Measurements from ENCODE around the gene ST3GAL3. TPM values are rescaled to one million over a fixed set of nuclear protein-coding genes. Genes with fewer than 3 reads are reported as not detected.

Gene ST3GAL3, protein sequence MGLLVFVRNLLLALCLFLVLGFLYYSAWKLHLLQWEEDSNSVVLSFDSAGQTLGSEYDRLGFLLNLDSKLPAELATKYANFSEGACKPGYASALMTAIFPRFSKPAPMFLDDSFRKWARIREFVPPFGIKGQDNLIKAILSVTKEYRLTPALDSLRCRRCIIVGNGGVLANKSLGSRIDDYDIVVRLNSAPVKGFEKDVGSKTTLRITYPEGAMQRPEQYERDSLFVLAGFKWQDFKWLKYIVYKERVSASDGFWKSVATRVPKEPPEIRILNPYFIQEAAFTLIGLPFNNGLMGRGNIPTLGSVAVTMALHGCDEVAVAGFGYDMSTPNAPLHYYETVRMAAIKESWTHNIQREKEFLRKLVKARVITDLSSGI
- 9.0 TPM for polyA plus RNA-seq (2013, experiment 1 of 2)
- polyA plus RNA-seq (2013, experiment 2 of 2), result 12.8 TPM

DNA sequence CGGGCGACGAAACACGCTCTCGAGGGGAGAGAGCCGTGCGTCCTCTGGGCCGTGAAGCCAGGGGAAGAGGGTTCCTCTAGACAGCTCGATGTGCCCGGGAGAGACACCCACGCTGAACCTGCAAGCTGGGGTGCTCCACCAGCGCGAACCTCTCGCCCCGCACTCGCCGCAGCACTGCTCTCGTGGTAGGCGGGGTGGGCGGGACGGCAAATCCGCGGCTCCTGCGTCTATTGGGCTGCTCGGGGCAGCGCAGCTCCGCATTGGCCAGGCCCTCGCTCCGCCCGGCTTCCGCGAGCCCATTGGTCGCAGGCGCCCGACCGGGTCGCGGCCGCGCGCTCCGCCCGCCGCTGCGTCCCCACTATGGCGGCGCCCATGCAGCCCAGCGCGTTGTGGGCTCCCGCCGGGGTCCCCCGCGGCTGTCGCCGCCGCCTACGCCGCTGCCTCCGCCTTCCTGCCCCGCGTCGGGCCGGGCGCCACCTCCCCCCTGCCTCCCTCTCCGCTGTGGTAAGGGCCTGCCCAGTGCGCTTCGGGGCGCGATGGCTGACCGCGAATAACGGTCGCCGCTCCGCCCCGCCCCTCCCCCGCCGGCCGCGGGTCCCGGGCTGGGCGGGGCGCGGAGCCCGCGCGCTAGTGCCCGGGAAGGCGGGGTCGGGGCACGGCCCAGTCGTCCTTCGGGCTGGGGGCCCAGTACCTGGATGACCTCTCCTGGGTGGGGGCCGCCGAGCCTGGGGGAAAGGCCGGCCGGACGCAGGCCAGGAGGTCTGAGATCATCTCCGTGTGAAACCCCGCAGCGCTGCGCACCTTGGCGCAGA, at the start of gene ST3GAL3:
TSS of gene ST3GAL3 (plus strand) at position 347 of the 812 bp plus-strand sequence. CDS start 28,727 bp downstream, outside the sequence.
- Histone ChIP-seq H3K36me3 (ENCODE audit: insufficient read depth, low read length) (peaks cover 24% of the 10 kb centered on the region), H3K4me1 (ENCODE audit: insufficient read depth, low read length) (peaks cover 10% of the 10 kb centered on the region), H3K9me3 (ENCODE audit: insufficient read depth, low read depth, low read length) (no peaks in the 10 kb centered on the region), H3K27ac (ENCODE audit: low read depth, low read length) (peak within 1 kb of the TSS; percentile 87), H3K4me3 (ENCODE audit: low read length) (peak within 1 kb of the TSS; percentile 89), H3K9ac (ENCODE audit: low read depth, low read length) (peak within 1 kb of the TSS; percentile 93), H3K27me3 (ENCODE audit: insufficient read depth, low read length) (no peaks in the 10 kb centered on the region)
- WGBS, result under 1% methylated on average over 103 of the region's 103 CpGs

DNA sequence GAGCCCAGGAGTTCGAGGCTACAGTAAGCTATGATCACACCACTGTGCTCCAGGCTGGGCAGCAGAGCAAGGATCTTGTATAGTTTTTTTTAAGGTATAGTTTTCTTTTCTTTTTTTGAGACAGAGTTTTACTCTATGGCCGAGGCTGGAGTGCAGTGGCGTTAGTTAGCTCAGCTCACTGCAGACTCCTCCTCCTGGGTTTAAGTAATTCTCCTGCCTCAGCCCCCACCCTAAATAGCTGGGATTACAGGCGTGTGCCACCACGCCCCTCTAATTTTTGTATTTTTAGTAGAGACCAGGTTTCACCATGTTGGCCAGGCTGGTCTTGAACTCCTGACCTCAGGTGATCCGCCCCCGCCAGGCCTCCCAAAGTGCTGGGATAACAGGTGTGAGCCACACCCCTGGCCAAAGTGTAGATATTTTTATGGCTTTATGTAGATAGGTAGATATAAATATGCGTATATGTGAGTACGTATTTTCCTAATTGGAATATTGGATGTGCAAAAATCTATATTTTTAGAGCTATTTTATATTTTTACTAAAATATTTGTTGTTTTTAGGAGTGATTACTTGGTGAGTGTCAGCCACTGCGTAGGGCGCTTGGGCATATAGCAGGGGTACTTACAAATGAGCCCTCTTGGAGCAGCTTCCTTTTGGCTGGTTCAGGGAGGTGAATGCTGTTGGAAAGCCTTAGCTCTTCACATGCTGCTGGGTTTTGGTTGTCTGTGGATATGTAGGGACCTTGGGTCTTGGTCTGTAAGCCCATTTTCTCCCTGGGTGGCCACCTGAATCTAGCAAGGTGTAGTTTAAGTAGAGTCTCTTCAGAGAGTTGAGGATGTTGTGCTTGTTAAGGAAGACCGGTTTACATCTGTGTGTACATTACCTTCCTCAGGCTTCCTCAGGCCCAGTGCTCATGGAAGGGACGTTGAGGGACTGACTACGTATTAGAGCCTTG, 47.8 kb upstream of the ST3GAL3 start:
- H3K36me3 ChIP-seq (ENCODE audit: insufficient read depth, low read length), result peaks cover 96% of the 10 kb centered on the region
- peaks cover 25% of the 10 kb centered on the region for H3K4me1 ChIP-seq (ENCODE audit: insufficient read depth, low read length)
- 72% methylated on average over 14 of the region's 14 CpGs for WGBS
- peak overlapping the region; percentile 81; the same call in 1 of the 2 replicates for H3K27ac ChIP-seq (ENCODE audit: low read depth, low read length)
- no peaks in the 10 kb centered on the region for H3K27me3 ChIP-seq (ENCODE audit: insufficient read depth, low read length)
- no peak overlapping the region for H3K4me3 ChIP-seq (ENCODE audit: low read length)
- no peaks in the 10 kb centered on the region for H3K9me3 ChIP-seq (ENCODE audit: insufficient read depth, low read depth, low read length)
- H3K9ac ChIP-seq (ENCODE audit: low read depth, low read length), result no peak overlapping the region

DNA sequence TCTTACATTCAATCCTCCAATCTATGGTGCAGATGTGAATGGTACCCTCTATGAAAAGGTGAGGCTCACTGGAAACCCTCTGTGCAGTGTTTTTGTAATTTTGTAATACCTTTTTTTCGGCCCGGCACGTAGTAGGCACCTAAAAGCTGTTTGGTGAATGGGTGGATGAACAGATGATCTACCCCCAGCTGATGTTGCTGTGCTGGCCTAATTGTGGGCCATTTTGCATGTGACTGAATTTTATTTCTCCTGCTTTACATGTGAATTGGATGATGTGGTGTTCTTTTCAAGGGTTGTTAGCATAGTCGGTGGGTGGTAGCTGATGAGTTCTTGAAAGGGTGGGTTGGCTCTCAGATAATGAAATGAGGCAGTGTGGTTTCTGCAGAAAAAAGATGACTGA, 47.0 kb upstream of the ST3GAL3 start:
- H3K36me3 ChIP-seq (ENCODE audit: insufficient read depth, low read length), result peaks cover 96% of the 10 kb centered on the region
- 0 out of 2 replicates have a peak overlapping the region, but pooled peaks have one; percentile 10 for H3K9ac ChIP-seq (ENCODE audit: low read depth, low read length)
- no peaks in the 10 kb centered on the region for H3K27me3 ChIP-seq (ENCODE audit: insufficient read depth, low read length)
- H3K4me1 ChIP-seq (ENCODE audit: insufficient read depth, low read length), result peaks cover 25% of the 10 kb centered on the region
- H3K27ac ChIP-seq (ENCODE audit: low read depth, low read length), result peak overlapping the region; percentile 81; the same call in 1 of the 2 replicates
- 12% methylated on average over 4 of the region's 4 CpGs for WGBS
- H3K4me3 ChIP-seq (ENCODE audit: low read length), result peak overlapping the region; percentile 36
- H3K9me3 ChIP-seq (ENCODE audit: insufficient read depth, low read depth, low read length), result no peaks in the 10 kb centered on the region

DNA sequence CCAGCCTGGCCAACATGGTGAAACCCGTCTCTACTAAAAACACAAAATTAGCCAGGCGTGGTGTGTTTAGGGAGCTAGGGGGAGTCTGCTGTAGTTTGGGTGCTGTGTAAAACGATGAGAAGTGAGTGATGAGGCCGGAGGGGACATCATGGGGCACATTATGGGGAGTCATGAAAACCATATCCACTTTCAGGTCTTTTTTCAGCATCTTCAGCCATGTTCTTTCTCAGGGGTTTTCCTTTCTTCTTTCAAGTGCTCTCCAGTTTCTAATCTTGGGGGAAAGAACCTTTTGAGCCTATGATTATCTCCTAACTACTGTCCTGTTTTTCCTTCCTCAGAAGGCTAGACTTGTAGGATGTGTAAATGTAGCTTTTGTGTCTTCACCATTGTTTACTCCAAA, 43.0 kb upstream of the ST3GAL3 start:
- WGBS, result 91% methylated on average over 4 of the region's 4 CpGs
- H3K9me3 ChIP-seq (ENCODE audit: insufficient read depth, low read depth, low read length), result no peaks in the 10 kb centered on the region
- H3K9ac ChIP-seq (ENCODE audit: low read depth, low read length), result no peak overlapping the region
- no peak overlapping the region for H3K27ac ChIP-seq (ENCODE audit: low read depth, low read length)
- H3K27me3 ChIP-seq (ENCODE audit: insufficient read depth, low read length), result no peaks in the 10 kb centered on the region
- H3K4me1 ChIP-seq (ENCODE audit: insufficient read depth, low read length), result peaks cover 20% of the 10 kb centered on the region
- H3K36me3 ChIP-seq (ENCODE audit: insufficient read depth, low read length), result peaks cover 97% of the 10 kb centered on the region
- H3K4me3 ChIP-seq (ENCODE audit: low read length), result no peak overlapping the region

DNA sequence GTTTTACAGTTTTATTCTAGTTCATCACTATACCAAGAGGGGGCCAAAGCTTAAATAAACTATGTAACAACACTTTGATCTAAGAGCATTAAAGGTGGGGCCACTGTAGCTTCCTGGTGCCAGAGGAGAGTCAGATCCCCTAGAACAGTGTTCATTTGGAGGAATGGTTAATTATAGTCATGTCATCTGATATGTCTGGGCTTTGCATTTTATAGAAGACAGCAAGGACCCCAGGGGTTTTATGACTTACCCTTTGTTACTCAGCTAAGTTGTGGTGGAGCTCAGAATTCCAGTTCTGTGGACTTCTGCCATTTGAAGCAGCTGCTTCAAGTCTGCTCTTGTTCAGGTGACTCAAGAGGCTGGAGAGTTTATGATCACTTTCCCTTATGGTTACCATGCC, 40.7 kb upstream of the ST3GAL3 start:
- H3K9ac ChIP-seq (ENCODE audit: low read depth, low read length), result no peak overlapping the region
- H3K27ac ChIP-seq (ENCODE audit: low read depth, low read length), result no peak overlapping the region
- H3K27me3 ChIP-seq (ENCODE audit: insufficient read depth, low read length), result no peaks in the 10 kb centered on the region
- peaks cover 98% of the 10 kb centered on the region for H3K36me3 ChIP-seq (ENCODE audit: insufficient read depth, low read length)
- H3K9me3 ChIP-seq (ENCODE audit: insufficient read depth, low read depth, low read length), result no peaks in the 10 kb centered on the region
- H3K4me1 ChIP-seq (ENCODE audit: insufficient read depth, low read length), result 0 out of 2 replicates have a peak, but pooled peaks cover 1% of the 10 kb centered on the region
- H3K4me3 ChIP-seq (ENCODE audit: low read length), result no peak overlapping the region

DNA sequence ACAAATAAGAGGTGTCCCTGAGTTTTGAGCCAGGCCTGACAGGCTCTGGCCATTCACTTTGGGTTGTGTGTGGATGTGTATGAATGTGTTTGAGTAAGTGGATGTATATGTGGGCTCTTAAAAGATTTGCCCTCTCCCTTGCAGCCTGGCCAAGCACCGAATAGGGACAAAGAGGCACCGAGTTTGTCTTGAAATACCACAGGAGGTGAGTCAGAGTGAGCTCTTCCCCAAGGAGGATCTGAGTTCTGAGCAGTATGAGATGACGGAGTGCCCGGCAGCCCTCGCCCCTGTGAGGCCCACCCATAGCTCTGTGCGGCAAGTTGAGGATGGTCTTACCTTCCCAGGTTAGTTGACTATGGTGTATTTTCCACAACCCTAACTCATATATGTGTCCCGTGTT, 38.4 kb upstream of the ST3GAL3 start:
- no peaks in the 10 kb centered on the region for H3K4me1 ChIP-seq (ENCODE audit: insufficient read depth, low read length)
- no peak overlapping the region for H3K9ac ChIP-seq (ENCODE audit: low read depth, low read length)

DNA sequence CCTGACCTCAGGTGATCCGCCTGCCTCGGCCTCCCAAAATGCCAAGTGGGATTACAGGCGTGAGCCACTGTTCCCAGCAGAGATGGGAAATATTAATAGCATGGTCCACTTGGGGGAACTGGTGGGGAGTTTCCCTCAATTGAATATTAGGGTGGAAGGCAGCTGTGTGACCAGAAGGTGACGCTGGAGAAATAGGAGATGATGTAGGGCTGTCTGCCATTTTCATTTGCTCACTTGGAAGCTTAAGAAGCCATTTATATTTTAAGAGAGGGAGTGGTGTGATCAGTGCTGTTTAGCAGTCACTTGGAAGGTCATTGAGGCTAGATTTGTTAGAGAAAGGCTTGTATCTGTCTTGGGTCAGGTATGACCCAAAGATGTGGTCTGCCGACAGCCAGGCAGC, 37.5 kb upstream of the ST3GAL3 start:
- no peak overlapping the region for H3K9ac ChIP-seq (ENCODE audit: low read depth, low read length)
- H3K4me1 ChIP-seq (ENCODE audit: insufficient read depth, low read length), result no peaks in the 10 kb centered on the region
- WGBS, result 94% methylated on average over 5 of the region's 5 CpGs
- no peak overlapping the region for H3K4me3 ChIP-seq (ENCODE audit: low read length)
- peaks cover 94% of the 10 kb centered on the region for H3K36me3 ChIP-seq (ENCODE audit: insufficient read depth, low read length)
- H3K27ac ChIP-seq (ENCODE audit: low read depth, low read length), result no peak overlapping the region
- no peaks in the 10 kb centered on the region for H3K9me3 ChIP-seq (ENCODE audit: insufficient read depth, low read depth, low read length)
- no peaks in the 10 kb centered on the region for H3K27me3 ChIP-seq (ENCODE audit: insufficient read depth, low read length)

More for the DNA sequence above, 38.4 kb upstream of the ST3GAL3 start:
- peaks cover 94% of the 10 kb centered on the region for H3K36me3 ChIP-seq (ENCODE audit: insufficient read depth, low read length)
- H3K4me3 ChIP-seq (ENCODE audit: low read length), result no peak overlapping the region
- H3K9me3 ChIP-seq (ENCODE audit: insufficient read depth, low read depth, low read length), result no peaks in the 10 kb centered on the region
- no peak overlapping the region for H3K27ac ChIP-seq (ENCODE audit: low read depth, low read length)
- H3K27me3 ChIP-seq (ENCODE audit: insufficient read depth, low read length), result no peaks in the 10 kb centered on the region
- whole genome bisulfite sequencing, result 95% methylated on average over 7 of the region's 7 CpGs

DNA sequence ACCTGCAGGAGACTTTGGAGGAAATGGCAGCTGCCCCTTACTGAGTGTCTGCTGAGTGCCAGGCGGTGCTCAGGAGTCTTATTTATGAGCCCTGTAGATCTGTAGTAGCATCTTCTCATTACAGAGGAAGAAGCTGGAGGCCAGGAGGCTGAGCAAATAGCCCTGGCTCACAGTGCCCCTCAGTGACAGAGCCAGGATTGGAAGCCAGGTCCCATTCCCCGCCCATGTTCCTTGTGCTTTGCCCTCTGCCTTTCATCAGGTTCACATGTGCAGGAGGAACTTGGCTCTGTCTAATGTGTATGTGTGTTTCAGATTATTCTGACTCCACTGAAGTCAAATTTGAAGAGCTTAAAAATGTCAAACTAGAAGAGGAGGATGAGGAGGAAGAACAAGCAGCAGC, 36.1 kb upstream of the ST3GAL3 start:
- Histone ChIP-seq H3K36me3 (ENCODE audit: insufficient read depth, low read length) (peaks cover 94% of the 10 kb centered on the region), H3K27me3 (ENCODE audit: insufficient read depth, low read length) (no peaks in the 10 kb centered on the region), H3K9me3 (ENCODE audit: insufficient read depth, low read depth, low read length) (no peaks in the 10 kb centered on the region), H3K9ac (ENCODE audit: low read depth, low read length) (no peak overlapping the region), H3K27ac (ENCODE audit: low read depth, low read length) (no peak overlapping the region), H3K4me3 (ENCODE audit: low read length) (no peak overlapping the region), H3K4me1 (ENCODE audit: insufficient read depth, low read length) (no peaks in the 10 kb centered on the region)
- 96% methylated on average over 2 of the region's 2 CpGs for WGBS

DNA sequence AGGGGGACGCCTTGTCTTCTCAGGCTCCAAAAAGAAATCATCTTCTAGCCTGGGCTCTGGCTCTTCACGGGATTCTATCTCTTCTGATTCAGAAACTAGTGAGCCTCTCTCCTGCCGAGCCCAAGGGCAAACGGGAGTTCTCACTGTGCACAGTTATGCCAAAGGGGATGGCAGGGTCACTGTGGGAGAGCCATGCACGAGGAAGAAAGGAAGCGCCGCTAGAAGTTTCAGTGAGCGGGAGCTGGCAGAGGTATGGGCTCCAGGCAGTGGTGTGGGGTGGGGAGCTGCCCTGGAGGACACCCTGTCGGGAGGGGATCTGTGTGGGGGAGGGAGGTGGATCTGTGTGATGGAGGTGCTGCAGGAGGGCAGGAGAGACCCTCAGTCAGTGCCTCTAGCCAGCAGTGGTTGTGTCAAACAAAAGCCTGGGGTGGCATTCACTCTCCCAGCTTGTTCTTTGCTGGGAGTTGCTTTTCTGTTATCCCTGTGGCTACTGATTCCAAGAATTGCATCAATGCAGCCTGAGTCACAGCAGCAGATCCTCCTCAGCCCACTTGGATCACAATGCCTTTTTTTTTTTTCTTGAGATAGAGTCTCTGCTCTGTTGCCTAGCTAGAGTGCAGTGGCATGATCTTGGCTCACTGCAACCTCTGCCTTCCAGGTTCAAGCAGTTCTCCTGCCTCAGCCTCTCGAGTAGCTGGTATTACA, 35.6 kb upstream of the ST3GAL3 start:
- no peaks in the 10 kb centered on the region for H3K4me1 ChIP-seq (ENCODE audit: insufficient read depth, low read length)
- no peaks in the 10 kb centered on the region for H3K27me3 ChIP-seq (ENCODE audit: insufficient read depth, low read length)
- no peak overlapping the region for H3K9ac ChIP-seq (ENCODE audit: low read depth, low read length)
- H3K36me3 ChIP-seq (ENCODE audit: insufficient read depth, low read length), result peaks cover 93% of the 10 kb centered on the region
- no peak overlapping the region for H3K4me3 ChIP-seq (ENCODE audit: low read length)
- 95% methylated on average over 10 of the region's 10 CpGs for WGBS
- no peak overlapping the region for H3K27ac ChIP-seq (ENCODE audit: low read depth, low read length)
- H3K9me3 ChIP-seq (ENCODE audit: insufficient read depth, low read depth, low read length), result no peaks in the 10 kb centered on the region

DNA sequence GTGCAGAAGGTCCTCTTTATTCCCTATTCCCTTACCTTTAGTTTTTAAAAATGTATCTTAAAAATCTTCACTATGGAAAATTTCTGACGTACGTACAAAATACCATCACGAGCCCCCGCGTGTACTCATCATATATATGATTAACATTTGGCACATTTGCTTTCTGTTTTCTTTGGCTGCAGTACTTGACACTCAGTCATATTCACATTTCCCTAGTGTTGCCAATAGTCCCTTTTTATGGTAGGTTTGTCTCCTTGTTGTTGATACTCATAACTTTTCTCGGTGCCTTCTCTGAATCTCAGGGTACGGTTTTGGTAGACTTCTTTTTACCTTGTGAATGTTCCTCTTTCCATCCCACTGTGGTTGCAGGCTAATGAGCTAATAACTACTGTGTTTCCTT, 34.1 kb upstream of the ST3GAL3 start:
- H3K36me3 ChIP-seq (ENCODE audit: insufficient read depth, low read length), result peaks cover 92% of the 10 kb centered on the region
- no peaks in the 10 kb centered on the region for H3K9me3 ChIP-seq (ENCODE audit: insufficient read depth, low read depth, low read length)
- no peak overlapping the region for H3K27ac ChIP-seq (ENCODE audit: low read depth, low read length)
- H3K27me3 ChIP-seq (ENCODE audit: insufficient read depth, low read length), result no peaks in the 10 kb centered on the region
- over 99% methylated on average over 7 of the region's 7 CpGs for WGBS
- no peak overlapping the region for H3K9ac ChIP-seq (ENCODE audit: low read depth, low read length)
- H3K4me3 ChIP-seq (ENCODE audit: low read length), result no peak overlapping the region
- no peaks in the 10 kb centered on the region for H3K4me1 ChIP-seq (ENCODE audit: insufficient read depth, low read length)
